Measurements from ENCODE around the gene PLBD1. TPM values are rescaled to one million over a fixed set of nuclear protein-coding genes. Genes with fewer than 3 reads are reported as not detected.

The PLBD1 gene
- total RNA-seq, 1 donor from 2014 or later: 14.2 TPM

DNA sequence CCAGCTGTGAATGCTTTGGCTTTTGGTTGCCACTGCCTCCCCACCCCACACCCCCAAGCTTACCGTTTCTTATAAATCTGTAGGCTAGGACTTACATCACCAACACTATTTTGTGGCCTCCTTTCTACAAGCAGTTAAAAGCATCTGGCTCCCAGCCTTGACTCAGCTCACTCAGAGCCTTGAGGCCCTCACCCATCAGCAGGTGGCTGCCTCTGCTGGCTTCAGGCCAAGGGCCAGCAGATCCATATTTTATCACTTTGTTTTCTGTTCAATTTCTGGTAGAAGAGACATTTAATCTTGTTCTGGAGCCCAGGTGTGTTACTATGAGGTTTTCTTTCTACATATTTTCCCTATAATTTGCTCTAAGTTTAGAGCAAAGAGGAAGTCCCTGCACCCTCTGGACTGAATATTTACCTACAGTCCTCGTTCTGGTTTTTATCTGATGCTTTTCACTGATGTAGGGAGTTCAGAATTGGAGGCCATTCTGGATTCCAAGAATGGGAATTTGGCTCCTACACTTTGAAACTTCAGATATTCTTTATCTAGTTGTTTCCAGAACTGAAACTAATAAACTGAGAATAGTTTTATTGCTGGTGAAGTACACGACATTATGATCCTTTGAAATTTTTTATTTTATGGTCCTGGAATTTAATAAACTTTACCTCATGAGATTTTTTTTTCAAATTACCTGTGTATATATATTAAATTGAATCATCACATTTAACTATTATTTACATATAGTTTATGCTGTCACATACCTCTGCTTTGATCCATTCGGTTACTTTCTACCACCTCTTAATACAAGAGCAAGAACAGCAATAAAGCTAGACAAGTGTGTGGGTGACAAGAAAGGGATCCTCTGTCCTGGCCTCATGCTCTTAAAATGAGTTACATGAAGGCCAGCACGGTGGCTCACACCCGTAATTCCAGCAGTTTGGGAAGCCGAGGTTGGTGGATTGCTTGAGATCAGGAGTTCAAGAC lies 22.2 kb downstream of the PLBD1 start:
- DNase-seq (ENCODE audit: low read depth): no peak
- TF ChIP-seq, protein P1, sequence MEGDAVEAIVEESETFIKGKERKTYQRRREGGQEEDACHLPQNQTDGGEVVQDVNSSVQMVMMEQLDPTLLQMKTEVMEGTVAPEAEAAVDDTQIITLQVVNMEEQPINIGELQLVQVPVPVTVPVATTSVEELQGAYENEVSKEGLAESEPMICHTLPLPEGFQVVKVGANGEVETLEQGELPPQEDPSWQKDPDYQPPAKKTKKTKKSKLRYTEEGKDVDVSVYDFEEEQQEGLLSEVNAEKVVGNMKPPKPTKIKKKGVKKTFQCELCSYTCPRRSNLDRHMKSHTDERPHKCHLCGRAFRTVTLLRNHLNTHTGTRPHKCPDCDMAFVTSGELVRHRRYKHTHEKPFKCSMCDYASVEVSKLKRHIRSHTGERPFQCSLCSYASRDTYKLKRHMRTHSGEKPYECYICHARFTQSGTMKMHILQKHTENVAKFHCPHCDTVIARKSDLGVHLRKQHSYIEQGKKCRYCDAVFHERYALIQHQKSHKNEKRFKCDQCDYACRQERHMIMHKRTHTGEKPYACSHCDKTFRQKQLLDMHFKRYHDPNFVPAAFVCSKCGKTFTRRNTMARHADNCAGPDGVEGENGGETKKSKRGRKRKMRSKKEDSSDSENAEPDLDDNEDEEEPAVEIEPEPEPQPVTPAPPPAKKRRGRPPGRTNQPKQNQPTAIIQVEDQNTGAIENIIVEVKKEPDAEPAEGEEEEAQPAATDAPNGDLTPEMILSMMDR (conservative IDR thresholded peaks at IDR 0.05; ENCODE audit: low read depth, low read length): no peak
- no peak overlapping the region for H3K4me3 ChIP-seq (ENCODE audit: low read depth, low read length)

DNA sequence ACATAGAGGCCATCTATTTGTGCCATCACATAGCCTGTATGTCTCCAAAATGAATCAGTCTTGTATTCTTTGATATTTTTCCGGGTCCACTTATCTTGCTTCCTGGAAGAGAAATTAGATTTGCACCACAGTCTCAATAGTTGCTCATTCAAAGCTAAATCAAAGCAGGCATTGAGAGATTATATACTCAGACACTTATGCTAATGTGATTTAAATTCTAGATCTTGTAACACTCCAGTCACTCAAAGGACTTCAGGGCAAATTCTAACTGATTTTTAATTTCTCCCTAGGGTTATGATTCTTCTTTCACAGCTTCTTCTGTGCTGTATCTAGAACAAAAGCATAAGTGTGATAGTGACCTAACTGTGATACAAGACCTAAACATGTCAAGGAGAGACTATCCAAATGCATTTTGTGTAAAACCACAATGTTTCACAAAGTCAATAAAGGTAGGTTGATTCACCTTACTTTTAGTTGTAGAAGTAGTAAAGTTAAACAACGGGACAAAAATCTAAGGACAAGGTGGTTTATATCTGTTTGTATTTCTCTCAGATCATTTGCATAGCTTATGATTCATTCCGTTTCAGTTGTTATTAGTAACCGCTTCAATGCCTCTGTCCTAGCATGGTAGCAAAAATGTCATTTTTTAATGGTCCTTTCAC lies 26.8 kb downstream of the PLBD1 start:
- DNase-seq (ENCODE audit: low read depth): no peak
- no peak overlapping the region for H3K4me3 ChIP-seq (ENCODE audit: low read depth, low read length)
- TF ChIP-seq, protein P1 (conservative IDR thresholded peaks at IDR 0.05; ENCODE audit: low read depth, low read length): no peak

DNA sequence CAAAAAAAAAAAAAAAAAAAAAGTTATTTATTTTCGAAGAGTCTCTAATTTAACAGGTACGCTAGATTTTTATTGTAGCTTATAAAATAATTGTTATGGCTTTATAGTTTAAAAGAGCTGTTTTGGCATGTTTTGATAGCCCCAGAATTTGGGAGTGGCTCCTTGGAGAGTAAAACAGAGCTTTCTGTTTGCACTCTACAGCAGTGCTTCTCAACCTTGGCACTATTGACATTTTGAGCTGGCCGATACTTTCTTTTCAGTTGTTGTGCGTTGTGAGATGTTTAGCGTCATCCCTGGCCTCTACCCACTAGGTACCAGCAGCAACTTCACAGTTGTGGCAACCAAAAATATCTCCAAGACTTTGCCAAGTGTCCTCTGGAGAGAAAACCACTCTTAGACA lies 30.6 kb downstream of the PLBD1 start:
- TF ChIP-seq, protein P1 (conservative IDR thresholded peaks at IDR 0.05; ENCODE audit: low read depth, low read length): no peak
- H3K4me3 ChIP-seq (ENCODE audit: low read depth, low read length): no peak overlapping the region
- no peak for DNase-seq (ENCODE audit: low read depth)

DNA sequence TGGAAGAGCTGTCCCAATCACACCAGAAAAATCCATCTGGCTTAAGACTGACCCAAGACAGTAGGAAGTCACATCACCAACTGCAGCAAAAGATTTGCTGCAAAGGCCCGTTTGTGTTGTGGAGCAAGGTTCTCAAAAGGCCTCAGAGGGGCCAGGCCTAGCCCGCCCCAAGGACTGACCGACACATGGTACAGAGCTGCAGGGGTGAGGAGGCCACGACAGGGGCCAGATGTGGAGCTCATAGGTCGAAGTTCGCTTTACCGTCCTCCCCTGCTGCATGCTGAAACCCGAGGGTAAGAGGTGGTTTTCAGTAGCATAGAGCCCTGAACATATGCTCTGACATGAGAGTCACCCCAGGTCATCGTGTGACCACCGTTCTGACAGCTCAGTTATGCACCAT lies 35.5 kb downstream of the PLBD1 start:
- TF ChIP-seq, protein P1 (conservative IDR thresholded peaks at IDR 0.05; ENCODE audit: low read depth, low read length): no peak
- no peak overlapping the region for H3K4me3 ChIP-seq (ENCODE audit: low read depth, low read length)
- DNase-seq (ENCODE audit: low read depth): no peak

DNA sequence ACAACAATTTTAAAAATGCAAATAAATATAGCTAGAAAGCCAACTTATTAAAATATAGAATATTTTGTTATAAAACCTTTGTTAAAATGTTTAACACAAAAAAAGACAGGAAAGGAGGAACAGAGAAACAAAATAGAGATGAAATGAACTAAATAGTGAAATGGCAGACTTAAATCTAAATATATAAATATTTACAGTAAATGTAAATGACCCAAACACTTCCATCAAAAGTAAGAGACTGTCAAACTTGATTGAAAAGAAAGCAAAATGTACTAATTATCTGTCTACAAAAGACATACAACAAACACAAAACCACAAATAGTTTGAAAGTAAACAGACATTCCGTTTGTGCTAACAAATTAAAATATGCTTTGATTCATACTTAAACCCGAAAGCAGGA lies 41.7 kb downstream of the PLBD1 start:
- TF ChIP-seq, protein P1 (conservative IDR thresholded peaks at IDR 0.05; ENCODE audit: low read depth, low read length): no peak
- no peak for DNase-seq (ENCODE audit: low read depth)
- H3K4me3 ChIP-seq (ENCODE audit: low read depth, low read length): no peak overlapping the region

DNA sequence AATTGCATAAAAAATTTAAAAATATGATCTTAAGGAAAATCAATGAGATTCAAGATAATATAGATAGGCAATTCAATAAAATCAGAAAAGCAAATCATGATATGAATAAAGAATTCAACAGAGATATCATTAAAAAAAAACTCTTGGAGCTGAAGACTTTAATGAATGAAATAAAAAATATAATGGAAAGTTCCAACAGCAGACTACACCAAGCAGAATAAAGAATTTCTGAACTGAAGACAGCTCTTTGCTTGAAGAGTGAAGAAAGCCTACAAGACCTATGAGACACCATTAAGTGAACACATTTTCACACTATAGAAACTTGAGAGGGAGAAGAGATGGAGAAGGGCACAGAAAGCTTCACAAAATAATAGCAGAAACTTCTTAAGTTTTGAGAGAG lies 45.9 kb downstream of the PLBD1 start:
- TF ChIP-seq, protein P1 (conservative IDR thresholded peaks at IDR 0.05; ENCODE audit: low read depth, low read length): no peak
- no peak for DNase-seq (ENCODE audit: low read depth)

More for the DNA sequence above, 45.9 kb downstream of the PLBD1 start:
- no peak overlapping the region for H3K4me3 ChIP-seq (ENCODE audit: low read depth, low read length)

Data from epithelial cell of proximal tubule (primary cell).